Astrocyte (in vitro differentiated cells and primary cell): ENCODE results near the gene WTAP. TPM values are rescaled to one million over a fixed set of nuclear protein-coding genes. Genes with fewer than 3 reads are reported as not detected.

Experiments
- DNase-seq: peaks from one replicate; pipeline ENCODE4 v3.0.0-alpha.2; 2010; ENCODE audit warnings: low read depth
- FAIRE-seq: peaks from 2 replicates; lab custom pipeline; 2011; peaks lifted over from hg19 to GRCh38; lab: Jason Lieb, UNC
- H2AFZ ChIP-seq: 2 replicates; pipeline ENCODE4 v1.6.0; 2012; ENCODE audit warnings: low read depth, low read length, inconsistent platforms
- H3K27ac ChIP-seq: 2 replicates; pipeline ENCODE4 v1.5.1; 2011; ENCODE audit warnings: low read depth, low read length, inconsistent platforms
- H3K27me3 ChIP-seq: 2 replicates; pipeline ENCODE4 v1.6.0; 2011; ENCODE audit warnings: low read length, inconsistent platforms; ENCODE audit not compliant: insufficient read depth
- H3K36me3 ChIP-seq: 2 replicates; pipeline ENCODE4 v1.5.1; 2011; ENCODE audit warnings: low read length, inconsistent platforms; ENCODE audit not compliant: insufficient read depth
- H3K4me1 ChIP-seq: 2 replicates; pipeline ENCODE4 v1.5.1; 2011; ENCODE audit warnings: low read length, inconsistent platforms; ENCODE audit not compliant: insufficient read depth
- H3K4me2 ChIP-seq: 2 replicates; pipeline ENCODE4 v1.6.0; 2012; ENCODE audit warnings: low read length, inconsistent platforms
- H3K4me3 ChIP-seq: 2 replicates; pipeline ENCODE4 v1.5.1; 2011; ENCODE audit warnings: low read depth, mild to moderate bottlenecking, low read length, inconsistent platforms; ENCODE audit not compliant: insufficient read depth
- H3K79me2 ChIP-seq: 2 replicates; pipeline ENCODE4 v1.6.0; 2012; ENCODE audit warnings: mild to moderate bottlenecking, low read length, inconsistent platforms; ENCODE audit not compliant: insufficient read depth
- H3K9ac ChIP-seq: 2 replicates; pipeline ENCODE4 v1.6.0; 2012; ENCODE audit warnings: mild to moderate bottlenecking, low read length, inconsistent platforms
- H3K9me3 ChIP-seq: 2 replicates; pipeline ENCODE4 v1.5.1; 2012; ENCODE audit warnings: low read depth, mild to moderate bottlenecking, low read length, inconsistent platforms; ENCODE audit not compliant: insufficient read depth
- H4K20me1 ChIP-seq: 2 replicates; pipeline ENCODE4 v1.6.0; 2012; ENCODE audit warnings: low read length, inconsistent platforms; ENCODE audit not compliant: insufficient read depth
- H3K27ac Mint-ChIP-seq: one replicate; pipeline ENCODE4 v1.8.0; 2021; ENCODE audit warnings: mild to moderate bottlenecking, mixed read lengths; ENCODE audit not compliant: unreplicated experiment
- H3K27me3 Mint-ChIP-seq: one replicate; pipeline ENCODE4 v1.8.0; 2021; ENCODE audit warnings: low read depth, mixed read lengths; ENCODE audit not compliant: unreplicated experiment
- H3K36me3 Mint-ChIP-seq: one replicate; pipeline ENCODE4 v1.8.0; 2021; ENCODE audit warnings: low read depth, mixed read lengths; ENCODE audit not compliant: unreplicated experiment
- H3K4me1 Mint-ChIP-seq: one replicate; pipeline ENCODE4 v1.8.0; 2021; ENCODE audit warnings: low read depth, mixed read lengths; ENCODE audit not compliant: unreplicated experiment
- H3K4me3 Mint-ChIP-seq: one replicate; pipeline ENCODE4 v1.8.0; 2021; ENCODE audit warnings: mild to moderate bottlenecking, moderate library complexity, mixed read lengths; ENCODE audit not compliant: unreplicated experiment
- H3K9me3 Mint-ChIP-seq: one replicate; pipeline ENCODE4 v1.8.0; 2021; ENCODE audit warnings: mild to moderate bottlenecking, mixed read lengths; ENCODE audit not compliant: unreplicated experiment
- EZH2 ChIP-seq: IDR thresholded peaks from 2 replicates; pipeline ENCODE4 v1.6.1; 2012; ENCODE audit warnings: mild to moderate bottlenecking, low read length, inconsistent platforms; ENCODE audit not compliant: insufficient read depth
- total RNA-seq: library from RNA; stranded (reverse); gene quantifications from 2 replicates; pipeline ENCODE4 v1.2.1, GENCODE V29; 2021
- TF ChIP-seq, protein P1 (sequence below): IDR thresholded peaks from 2 replicates; pipeline ENCODE4 v1.5.1; 2011; ENCODE audit warnings: low read depth, mild to moderate bottlenecking, inconsistent platforms, low read length, moderate library complexity; ENCODE audit not compliant: insufficient read depth

Gene WTAP
- total RNA-seq, 1 donor from 2014 or later: 93.8 TPM

- TF ChIP-seq, protein P1, sequence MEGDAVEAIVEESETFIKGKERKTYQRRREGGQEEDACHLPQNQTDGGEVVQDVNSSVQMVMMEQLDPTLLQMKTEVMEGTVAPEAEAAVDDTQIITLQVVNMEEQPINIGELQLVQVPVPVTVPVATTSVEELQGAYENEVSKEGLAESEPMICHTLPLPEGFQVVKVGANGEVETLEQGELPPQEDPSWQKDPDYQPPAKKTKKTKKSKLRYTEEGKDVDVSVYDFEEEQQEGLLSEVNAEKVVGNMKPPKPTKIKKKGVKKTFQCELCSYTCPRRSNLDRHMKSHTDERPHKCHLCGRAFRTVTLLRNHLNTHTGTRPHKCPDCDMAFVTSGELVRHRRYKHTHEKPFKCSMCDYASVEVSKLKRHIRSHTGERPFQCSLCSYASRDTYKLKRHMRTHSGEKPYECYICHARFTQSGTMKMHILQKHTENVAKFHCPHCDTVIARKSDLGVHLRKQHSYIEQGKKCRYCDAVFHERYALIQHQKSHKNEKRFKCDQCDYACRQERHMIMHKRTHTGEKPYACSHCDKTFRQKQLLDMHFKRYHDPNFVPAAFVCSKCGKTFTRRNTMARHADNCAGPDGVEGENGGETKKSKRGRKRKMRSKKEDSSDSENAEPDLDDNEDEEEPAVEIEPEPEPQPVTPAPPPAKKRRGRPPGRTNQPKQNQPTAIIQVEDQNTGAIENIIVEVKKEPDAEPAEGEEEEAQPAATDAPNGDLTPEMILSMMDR: no peak
- no peak for TF ChIP-seq EZH2
- H3K36me3 Mint-ChIP-seq: peaks cover 8% of the 10 kb centered on the region
- Histone ChIP-seq H4K20me1 (peaks cover 6% of the 10 kb centered on the region), H3K4me1 (no peaks in the 10 kb centered on the region), H3K79me2 (peaks cover 7% of the 10 kb centered on the region), H3K36me3 (peaks cover 15% of the 10 kb centered on the region), H3K9me3 (no peaks in the 10 kb centered on the region), H3K27ac (no peak within 1 kb of the TSS), H3K4me2 (no peak within 1 kb of the TSS), H3K9ac (no peak within 1 kb of the TSS), H3K27me3 (no peaks in the 10 kb centered on the region), H3K4me3 (no peak within 1 kb of the TSS), H2AFZ (no peak within 1 kb of the TSS)
- peaks cover 1% of the 10 kb centered on the region for H3K9me3 Mint-ChIP-seq
- no peak within 1 kb of the TSS for H3K27ac Mint-ChIP-seq
- FAIRE-seq (no peak), DNase-seq (no peak)
- no peaks in the 10 kb centered on the region for H3K27me3 Mint-ChIP-seq
- no peaks in the 10 kb centered on the region for H3K4me1 Mint-ChIP-seq
- H3K4me3 Mint-ChIP-seq: no peak within 1 kb of the TSS
These were observed 73.0 kb downstream of the WTAP start, which contains the start of gene PNLDC1 for GRCh38 chr6:159800141-159800865. Gene PNLDC1 (plus strand): TSS chr6:159800276. CDS start chr6:159800308, 32 bp downstream.

DNA sequence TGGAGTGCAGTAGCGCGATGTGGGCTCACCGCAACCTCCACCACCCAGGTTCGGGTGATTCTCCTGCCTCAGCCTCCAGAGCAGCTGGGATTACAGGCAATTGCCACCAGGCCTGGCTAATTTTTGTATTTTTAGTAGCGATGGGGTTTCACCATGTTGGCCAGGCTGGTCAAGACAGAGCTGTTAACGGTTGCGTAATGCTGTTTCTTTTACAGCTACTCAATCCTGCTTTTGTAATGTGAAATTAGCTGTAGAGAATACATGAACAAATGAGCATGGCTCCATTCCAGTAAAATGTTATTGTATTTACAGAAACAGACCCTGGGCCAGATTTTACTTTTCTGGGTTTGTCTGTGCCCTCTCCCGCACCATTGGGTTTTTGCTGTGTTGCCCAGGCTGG, 74.6 kb downstream of the WTAP start:
- Mint-ChIP-seq H3K27me3 (peaks cover 2% of the 10 kb centered on the region), H3K4me1 (no peaks in the 10 kb centered on the region), H3K9me3 (peaks cover 1% of the 10 kb centered on the region), H3K4me3 (no peak overlapping the region), H3K27ac (no peak overlapping the region), H3K36me3 (peaks cover 8% of the 10 kb centered on the region)
- Histone ChIP-seq H3K27ac (no peak overlapping the region), H3K9ac (no peak overlapping the region), H3K79me2 (no peaks in the 10 kb centered on the region), H2AFZ (no peak overlapping the region), H3K36me3 (peaks cover 14% of the 10 kb centered on the region), H3K4me3 (no peak overlapping the region), H3K4me1 (no peaks in the 10 kb centered on the region), H3K9me3 (no peaks in the 10 kb centered on the region), H3K27me3 (no peaks in the 10 kb centered on the region), H3K4me2 (no peak overlapping the region), H4K20me1 (no peaks in the 10 kb centered on the region)
- DNase-seq (no peak), FAIRE-seq (no peak)
- TF ChIP-seq, protein P1: no peak
- no peak for TF ChIP-seq EZH2

DNA sequence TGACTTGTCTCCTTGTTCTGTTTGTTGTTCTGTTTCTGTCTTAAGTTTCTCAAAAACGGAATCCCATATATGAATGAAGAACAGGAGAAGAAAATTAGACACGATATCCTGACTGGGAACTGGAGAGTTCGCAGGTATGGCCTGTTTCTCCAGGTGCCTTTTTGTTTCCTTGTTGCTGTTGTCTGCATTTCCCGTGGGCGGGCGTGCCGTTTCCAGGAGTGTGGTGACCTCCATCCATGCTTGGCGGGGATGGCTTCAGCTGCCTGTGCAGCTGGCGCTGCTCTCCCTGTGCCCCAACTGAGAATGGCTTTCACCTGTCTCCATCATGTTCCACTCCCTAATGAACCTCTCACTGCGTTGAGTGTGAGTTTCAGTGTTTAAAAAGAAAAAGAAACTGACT, 77.2 kb downstream of the WTAP start:
- Mint-ChIP-seq H3K9me3 (peaks cover 1% of the 10 kb centered on the region), H3K4me3 (no peak overlapping the region), H3K4me1 (no peaks in the 10 kb centered on the region), H3K27ac (no peak overlapping the region), H3K27me3 (peaks cover 2% of the 10 kb centered on the region), H3K36me3 (peaks cover 4% of the 10 kb centered on the region)
- Histone ChIP-seq H3K4me1 (no peaks in the 10 kb centered on the region), H3K4me3 (no peak overlapping the region), H3K79me2 (no peaks in the 10 kb centered on the region), H4K20me1 (no peaks in the 10 kb centered on the region), H2AFZ (no peak overlapping the region), H3K27ac (no peak overlapping the region), H3K9ac (no peak overlapping the region), H3K36me3 (no peaks in the 10 kb centered on the region), H3K9me3 (no peaks in the 10 kb centered on the region), H3K27me3 (no peaks in the 10 kb centered on the region), H3K4me2 (no peak overlapping the region)
- no peak for TF ChIP-seq EZH2
- TF ChIP-seq, protein P1: no peak
- FAIRE-seq (no peak), DNase-seq (no peak)
